Measurements from ENCODE around the gene VAPB.

VAPB gene

GRCh38 chr20:58377017-58377416 is 12.0 kb upstream of the VAPB start:
- no peak overlapping the region for H3K9ac ChIP-seq (ENCODE audit: low read length)
- TF ChIP-seq, protein P1, sequence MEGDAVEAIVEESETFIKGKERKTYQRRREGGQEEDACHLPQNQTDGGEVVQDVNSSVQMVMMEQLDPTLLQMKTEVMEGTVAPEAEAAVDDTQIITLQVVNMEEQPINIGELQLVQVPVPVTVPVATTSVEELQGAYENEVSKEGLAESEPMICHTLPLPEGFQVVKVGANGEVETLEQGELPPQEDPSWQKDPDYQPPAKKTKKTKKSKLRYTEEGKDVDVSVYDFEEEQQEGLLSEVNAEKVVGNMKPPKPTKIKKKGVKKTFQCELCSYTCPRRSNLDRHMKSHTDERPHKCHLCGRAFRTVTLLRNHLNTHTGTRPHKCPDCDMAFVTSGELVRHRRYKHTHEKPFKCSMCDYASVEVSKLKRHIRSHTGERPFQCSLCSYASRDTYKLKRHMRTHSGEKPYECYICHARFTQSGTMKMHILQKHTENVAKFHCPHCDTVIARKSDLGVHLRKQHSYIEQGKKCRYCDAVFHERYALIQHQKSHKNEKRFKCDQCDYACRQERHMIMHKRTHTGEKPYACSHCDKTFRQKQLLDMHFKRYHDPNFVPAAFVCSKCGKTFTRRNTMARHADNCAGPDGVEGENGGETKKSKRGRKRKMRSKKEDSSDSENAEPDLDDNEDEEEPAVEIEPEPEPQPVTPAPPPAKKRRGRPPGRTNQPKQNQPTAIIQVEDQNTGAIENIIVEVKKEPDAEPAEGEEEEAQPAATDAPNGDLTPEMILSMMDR (IDR thresholded peaks at IDR 0.05; ENCODE audit: low read depth, low read length): no peak
- TF ChIP-seq EZH2phosphoT487 (IDR thresholded peaks at IDR 0.05; ENCODE audit: low read depth): no peak
- no peak overlapping the region for H2AFZ ChIP-seq (ENCODE audit: low read depth, low read length)
- peaks cover 16% of the 10 kb centered on the region for H3K27me3 ChIP-seq (ENCODE audit: low read depth, low read length)
- H3K9me3 ChIP-seq (ENCODE audit: insufficient read depth, low read length): 0 out of 2 replicates have a peak, but pooled peaks cover 8% of the 10 kb centered on the region
- H3K79me2 ChIP-seq (ENCODE audit: low read length): no peaks in the 10 kb centered on the region
- H3K36me3 ChIP-seq (replicated peaks; ENCODE audit: low read depth, low read length): no peaks in the 10 kb centered on the region
- no peak overlapping the region for H3K4me2 ChIP-seq (ENCODE audit: low read length)
- no peaks in the 10 kb centered on the region for H4K20me1 ChIP-seq (ENCODE audit: insufficient read depth, low read length)
- no peak overlapping the region for H3K4me3 ChIP-seq (ENCODE audit: low read length)
- H3K4me1 ChIP-seq (ENCODE audit: low read length): peaks cover 11% of the 10 kb centered on the region
- no peak overlapping the region for H3K27ac ChIP-seq (ENCODE audit: low read length)

GRCh38 chr20:58377766-58378401 is 11.1 kb upstream of the VAPB start:
- peaks cover 21% of the 10 kb centered on the region for H3K27me3 ChIP-seq (ENCODE audit: low read depth, low read length)
- peaks cover 11% of the 10 kb centered on the region for H3K4me1 ChIP-seq (ENCODE audit: low read length)
- H4K20me1 ChIP-seq (ENCODE audit: insufficient read depth, low read length): no peaks in the 10 kb centered on the region
- no peak overlapping the region for H3K9ac ChIP-seq (ENCODE audit: low read length)
- H3K36me3 ChIP-seq (replicated peaks; ENCODE audit: low read depth, low read length): no peaks in the 10 kb centered on the region
- no peak overlapping the region for H3K4me3 ChIP-seq (ENCODE audit: low read length)
- H3K9me3 ChIP-seq (ENCODE audit: insufficient read depth, low read length): 0 out of 2 replicates have a peak, but pooled peaks cover 8% of the 10 kb centered on the region
- H2AFZ ChIP-seq (ENCODE audit: low read depth, low read length): no peak overlapping the region
- no peak overlapping the region for H3K27ac ChIP-seq (ENCODE audit: low read length)
- H3K4me2 ChIP-seq (ENCODE audit: low read length): no peak overlapping the region
- H3K79me2 ChIP-seq (ENCODE audit: low read length): no peaks in the 10 kb centered on the region
- no peak for TF ChIP-seq EZH2phosphoT487 (IDR thresholded peaks at IDR 0.05; ENCODE audit: low read depth)
- TF ChIP-seq, protein P1 (IDR thresholded peaks at IDR 0.05; ENCODE audit: low read depth, low read length): no peak

DNA sequence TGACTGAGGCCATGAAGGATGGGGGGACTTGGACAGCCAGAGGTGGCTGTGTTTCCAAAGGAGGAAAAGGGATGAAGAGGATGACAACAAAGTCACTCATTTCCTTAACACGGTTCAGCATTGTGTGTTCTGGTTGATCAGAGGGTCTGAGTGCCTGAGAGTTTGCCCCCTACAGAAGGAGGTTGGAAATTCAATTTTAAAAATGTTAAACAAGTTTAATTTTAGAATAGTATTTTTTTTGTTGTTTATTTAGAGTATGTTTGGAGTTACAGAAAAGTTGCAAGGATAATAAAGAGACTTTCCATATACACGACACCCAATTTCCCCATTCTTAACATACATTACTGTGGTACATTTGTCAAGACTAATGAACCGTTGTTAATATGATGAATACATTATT is 10.3 kb upstream of the VAPB start:
- 0 out of 2 replicates have a peak, but pooled peaks cover 8% of the 10 kb centered on the region for H3K9me3 ChIP-seq (ENCODE audit: insufficient read depth, low read length)
- no peak overlapping the region for H3K4me3 ChIP-seq (ENCODE audit: low read length)
- TF ChIP-seq, protein P1 (IDR thresholded peaks at IDR 0.05; ENCODE audit: low read depth, low read length): peak; percentile 28
- no peak for TF ChIP-seq EZH2phosphoT487 (IDR thresholded peaks at IDR 0.05; ENCODE audit: low read depth)

DNA sequence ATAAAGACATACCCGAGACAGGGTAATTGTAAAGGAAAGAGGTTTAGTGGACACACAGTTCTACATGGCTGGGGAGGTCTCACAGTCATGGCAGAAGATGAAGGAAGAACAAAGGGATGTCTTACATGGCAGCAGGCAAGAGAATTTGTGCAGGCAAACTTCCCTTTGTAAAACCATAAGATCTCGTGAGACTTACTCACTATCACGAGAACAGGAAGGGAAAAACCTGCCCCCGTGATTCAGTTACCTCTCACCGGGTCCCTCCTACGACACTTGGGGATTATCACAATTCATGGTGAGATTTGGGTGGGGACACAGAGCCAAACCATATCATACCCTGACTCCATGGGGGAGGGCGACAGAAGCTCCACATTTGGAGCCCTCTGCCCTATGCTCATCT is 7.4 kb upstream of the VAPB start:
- H3K4me1 ChIP-seq (ENCODE audit: low read length): no peaks in the 10 kb centered on the region
- H3K4me2 ChIP-seq (ENCODE audit: low read length): no peak overlapping the region
- no peak overlapping the region for H2AFZ ChIP-seq (ENCODE audit: low read depth, low read length)
- no peaks in the 10 kb centered on the region for H3K79me2 ChIP-seq (ENCODE audit: low read length)
- H3K27me3 ChIP-seq (ENCODE audit: low read depth, low read length): peaks cover 21% of the 10 kb centered on the region
- no peaks in the 10 kb centered on the region for H3K36me3 ChIP-seq (replicated peaks; ENCODE audit: low read depth, low read length)
- H3K4me3 ChIP-seq (ENCODE audit: low read length): no peak overlapping the region
- no peak overlapping the region for H3K27ac ChIP-seq (ENCODE audit: low read length)
- H3K9me3 ChIP-seq (ENCODE audit: insufficient read depth, low read length): 0 out of 2 replicates have a peak, but pooled peaks cover 8% of the 10 kb centered on the region
- H3K9ac ChIP-seq (ENCODE audit: low read length): no peak overlapping the region
- H4K20me1 ChIP-seq (ENCODE audit: insufficient read depth, low read length): no peaks in the 10 kb centered on the region
- no peak for TF ChIP-seq EZH2phosphoT487 (IDR thresholded peaks at IDR 0.05; ENCODE audit: low read depth)
- TF ChIP-seq, protein P1 (IDR thresholded peaks at IDR 0.05; ENCODE audit: low read depth, low read length): no peak

More for the DNA sequence above, 10.3 kb upstream of the VAPB start:
- no peak overlapping the region for H3K4me2 ChIP-seq (ENCODE audit: low read length)
- peaks cover 21% of the 10 kb centered on the region for H3K27me3 ChIP-seq (ENCODE audit: low read depth, low read length)
- H3K9ac ChIP-seq (ENCODE audit: low read length): no peak overlapping the region
- H2AFZ ChIP-seq (ENCODE audit: low read depth, low read length): no peak overlapping the region
- H3K4me1 ChIP-seq (ENCODE audit: low read length): peaks cover 11% of the 10 kb centered on the region
- no peak overlapping the region for H3K27ac ChIP-seq (ENCODE audit: low read length)
- H3K36me3 ChIP-seq (replicated peaks; ENCODE audit: low read depth, low read length): no peaks in the 10 kb centered on the region
- no peaks in the 10 kb centered on the region for H3K79me2 ChIP-seq (ENCODE audit: low read length)
- no peaks in the 10 kb centered on the region for H4K20me1 ChIP-seq (ENCODE audit: insufficient read depth, low read length)

Data from OCI-LY3 (cell line).